Psoas muscle (tissue), 8 donors: Measurements from ENCODE around the gene FNDC3B. TPM values are rescaled to one million over a fixed set of nuclear protein-coding genes. Genes with fewer than 3 reads are reported as not detected.
A peak's percentile ranks its signal among the peaks of the same experiment; 100 is the strongest.

ENCODE experiments used
- ATAC-seq, 4 donors: fragments of 200-7000 bp; cut with Tn5 transposase; one replicate each; pipeline ENCODE4 v1.9.1; 2020; ENCODE audit warnings: moderate library complexity in 3 of 4, mild to moderate bottlenecking in 2 of 4
- DNase-seq, 2 donors: peaks; one replicate each; pipeline ENCODE4 v3.0.0-alpha.2; 2020
- H3K27ac ChIP-seq: fragments of 200-600 bp; one replicate; pipeline ENCODE4 v1.8.0; 2022
- H3K27me3 ChIP-seq, 3 donors: fragments of 200-600 bp in 1 of 3; one replicate each; pipeline versions ENCODE4 v1.6.1 to v1.8.0; 2013 to 2022; ENCODE audit warnings: low read length in 2 of 3, mild to moderate bottlenecking in 2 of 3, moderate library complexity in 1 of 3; ENCODE audit not compliant: insufficient read depth in 3 of 3
- H3K36me3 ChIP-seq, 2 donors: fragments of 200-600 bp in 1 of 2; one replicate each; pipeline versions ENCODE4 v1.6.1 to v1.8.0; 2013 to 2022; ENCODE audit warnings: low read depth in 1 of 2, mild to moderate bottlenecking in 1 of 2, moderate library complexity in 1 of 2; ENCODE audit not compliant: insufficient read depth in 1 of 2
- H3K4me1 ChIP-seq: fragments of 200-600 bp; one replicate; pipeline ENCODE4 v1.8.0; 2022
- H3K4me3 ChIP-seq: fragments of 200-600 bp; one replicate; pipeline ENCODE4 v1.8.0; 2022; ENCODE audit warnings: mild to moderate bottlenecking
- H3K9me3 ChIP-seq: fragments of 200-600 bp; one replicate; pipeline ENCODE4 v1.8.0; 2022
- CTCF ChIP-seq: fragments of 200-600 bp; IDR thresholded peaks from one replicate; pipeline ENCODE4 v1.8.0; 2022; ENCODE audit warnings: antibody characterized with exemption
- WGBS, 3 donors: extraction: QIAGEN DNeasy Blood & Tissue Kit; methylation state at CpG; one replicate each; pipeline versions ENCODE4 v1.1.6 to v1.1.7; 2013; 5-methylcytosine and 5-hydroxymethylcytosine counted together
- intact Hi-C, 2 donors: fragments of 100-400 bp; cut with DNase I; formaldehyde crosslinking; loops; one replicate each; pipeline versions ENCODE4 v1.11.0 to v1.14.2; 2022
- polyA plus RNA-seq, 3 donors: library from polyadenylated mRNA; stranded (reverse); fragments of 200-250 nt; gene quantifications; one replicate each; pipeline ENCODE4 v1.2.3, GENCODE V29; 2013
- total RNA-seq, 4 donors: library from RNA; stranded (reverse); fragmentation: NEBNext Ultra II Directional in 2 of 4; extraction: Animal tissue kit (Norgen Biotek cat#: 25700) in 2 of 4; gene quantifications; one replicate each; pipeline versions ENCODE4 v1.2.1 to v1.2.4, GENCODE V29; 2021 to 2023
- donor health status: healthy with polysubstance abuse.
- donor health status: DM: no; HTN: no; CAD: no; lungs with moderate emphysema.
- donor health status: Bipolar disorder and iron deficiency.
- donor health status: healthy.
- donor health status: DM: yes; HTN: yes; CAD: no.
- donor health status: DM: no; HTN: no; CAD: no.
- donor health status: DM: no; HTN: no; CAD: no.
- donor health status: DM: yes; HTN: yes; CAD: no.

FNDC3B gene
- total and polyA plus RNA-seq, 7 donors, result 12.4 to 133 (median 50.8) TPM

- no peak for DNase-seq
- H3K4me3 ChIP-seq, result no peak overlapping the region
- peaks cover 50% of the 10 kb centered on the region for H3K4me1 ChIP-seq
- peak overlapping the region; percentile 21 for H3K27ac ChIP-seq
- ATAC-seq, result no peak
- TF ChIP-seq CTCF, result no peak
- H3K9me3 ChIP-seq, result no peaks in the 10 kb centered on the region
- no peaks in the 10 kb centered on the region for H3K27me3 ChIP-seq
- WGBS, 3 donors, result 46 to 68% (median 49%) methylated on average over 9 of the region's 9 CpGs
- intact Hi-C loops, result loop anchor here in 1 of 2 donors (5.0 kb wide), 1 partner anchor 46 kb away; no protein-coding TSS in a partner anchor
- H3K36me3 ChIP-seq, result no peaks in the 10 kb centered on the region
Measured at GRCh38 chr3:172203522-172204258, 164.3 kb downstream of the FNDC3B start.

- WGBS, 3 donors, result 95 to 96% (median 95%) methylated on average over 5 of the region's 5 CpGs
- Histone ChIP-seq H3K27me3 (no peaks in the 10 kb centered on the region), H3K4me1 (peaks cover 59% of the 10 kb centered on the region), H3K36me3 (no peaks in the 10 kb centered on the region), H3K9me3 (no peaks in the 10 kb centered on the region), H3K4me3 (no peak overlapping the region), H3K27ac (no peak overlapping the region)
- intact Hi-C loops, result loop anchor here (5.0 kb wide), 2 partner anchors 47 to 52 kb away; no protein-coding TSS in a partner anchor
- no peak for DNase-seq
- no peak for TF ChIP-seq CTCF
- no peak for ATAC-seq
Measured at GRCh38 chr3:172204716-172205115, 165.3 kb downstream of the FNDC3B start.

GRCh38 chr3:172208586-172209332 is 169.4 kb downstream of the FNDC3B start:
- no peaks in the 10 kb centered on the region for H3K9me3 ChIP-seq
- H3K4me1 ChIP-seq, result peaks cover 66% of the 10 kb centered on the region
- ATAC-seq, result peak; percentile 43 to 57 (median 52)
- peak; percentile 20 to 50 for DNase-seq
- no peaks in the 10 kb centered on the region for H3K27me3 ChIP-seq
- H3K4me3 ChIP-seq, result no peak overlapping the region
- 38 to 58% (median 42%) methylated on average over 20 of the region's 20 CpGs for WGBS, 3 donors
- intact Hi-C loops, result loop anchor here in 1 of 2 donors (5.0 kb wide), 1 partner anchor 56 kb away; no protein-coding TSS in a partner anchor
- peak overlapping the region; percentile 70 for H3K27ac ChIP-seq
- no peaks in the 10 kb centered on the region for H3K36me3 ChIP-seq
- TF ChIP-seq CTCF, result no peak

GRCh38 chr3:172209333-172210321 is 170.2 kb downstream of the FNDC3B start:
- no peak for TF ChIP-seq CTCF
- Histone ChIP-seq H3K27me3 (no peaks in the 10 kb centered on the region), H3K4me1 (peaks cover 63% of the 10 kb centered on the region), H3K36me3 (no peaks in the 10 kb centered on the region), H3K27ac (peak overlapping the region; percentile 70), H3K4me3 (peak overlapping the region; percentile 20), H3K9me3 (no peaks in the 10 kb centered on the region)
- DNase-seq (peak; percentile 53 to 76), ATAC-seq (peak; percentile 77 to 84 (median 80))
- intact Hi-C loops, result loop anchor here in 1 of 2 donors (5.0 kb wide), 1 partner anchor 57 kb away; no protein-coding TSS in a partner anchor
- WGBS, 3 donors, result 28 to 45% (median 36%) methylated on average over 28 of the region's 28 CpGs
